Lung (tissue), 12 donors: ENCODE data around the gene PLEKHN1. TPM values are rescaled to one million over a fixed set of nuclear protein-coding genes. Genes with fewer than 3 reads are reported as not detected.

Source experiments
- ATAC-seq: fragments of 200-7000 bp; cut with Tn5 transposase; one replicate; pipeline ENCODE4 v1.9.1; 2020; ENCODE audit warnings: moderate number of reproducible peaks; ENCODE audit not compliant: insufficient read depth, low FRiP score
- DNase-seq, 3 donors: peaks; one replicate each; pipeline ENCODE4 v3.0.0-alpha.2; 2013 to 2017
- H3K27ac ChIP-seq, 2 donors: one replicate each; pipeline ENCODE4 v1.5.1; 2013; ENCODE audit warnings: mild to moderate bottlenecking in 2 of 2, moderate library complexity in 2 of 2, control low read depth in 1 of 2, inconsistent platforms in 1 of 2, low read depth in 1 of 2, low read length in 1 of 2
- H3K27me3 ChIP-seq, 3 donors: one replicate each; pipeline ENCODE4 v1.5.1; 2013; ENCODE audit warnings: low read length in 2 of 3; ENCODE audit not compliant: control insufficient read depth in 3 of 3, insufficient read depth in 3 of 3
- H3K36me3 ChIP-seq, 4 donors: one replicate each; pipeline ENCODE4 v1.5.1; 2013; ENCODE audit warnings: low read length in 4 of 4, mild to moderate bottlenecking in 1 of 4, moderate library complexity in 1 of 4; ENCODE audit not compliant: control insufficient read depth in 4 of 4, insufficient read depth in 4 of 4
- H3K4me1 ChIP-seq, 5 donors: one replicate each; pipeline ENCODE4 v1.5.1; 2013; ENCODE audit warnings: low read length in 5 of 5, mild to moderate bottlenecking in 2 of 5, moderate library complexity in 1 of 5; ENCODE audit not compliant: control insufficient read depth in 5 of 5, insufficient read depth in 5 of 5
- H3K4me3 ChIP-seq: one replicate; pipeline ENCODE4 v1.5.1; 2013; ENCODE audit warnings: mild to moderate bottlenecking, control low read depth, moderate library complexity
- H3K9ac ChIP-seq, 2 donors: one replicate each; pipeline ENCODE4 v1.5.1; 2013; ENCODE audit warnings: low read length in 2 of 2, control low read depth in 1 of 2; ENCODE audit not compliant: insufficient read depth in 1 of 2
- H3K9me3 ChIP-seq, 4 donors: one replicate each; pipeline ENCODE4 v1.5.1; 2013; ENCODE audit warnings: low read length in 3 of 4, mild to moderate bottlenecking in 1 of 4, moderate library complexity in 1 of 4; ENCODE audit not compliant: control insufficient read depth in 4 of 4, insufficient read depth in 3 of 4
- CTCF ChIP-seq: IDR thresholded peaks from 2 replicates; pipeline ENCODE4 v1.5.1; 2012; ENCODE audit warnings: mild to moderate bottlenecking; ENCODE audit errors: control extremely low read depth, extremely low read depth
- WGBS, 2 donors: extraction: QIAGEN DNeasy Blood & Tissue Kit; methylation state at CpG; one replicate each; pipeline ENCODE4 v1.1.7; 2013; 5-methylcytosine and 5-hydroxymethylcytosine counted together
- polyA plus RNA-seq, 2 donors: library from polyadenylated mRNA; stranded (reverse); fragments of 200-250 nt; gene quantifications; one replicate each; pipeline ENCODE4 v1.2.1, GENCODE V29; 2013
- total RNA-seq, 2 donors: library from RNA; depleted of rRNA in 1 of 2; stranded (reverse); fragments of >200 nt in 1 of 2; gene quantifications; one replicate each; pipeline ENCODE4 v1.2.1, GENCODE V29; 2014 to 2021
- donor health status: control.
- donor health status: control.
- donor health status: Bipolar disorder and iron deficiency.
- donor health status: healthy.
- donor health status: DM: yes; HTN: yes; CAD: no.

Gene PLEKHN1
- total and polyA plus RNA-seq, 4 donors: 2.0 to 5.1 (median 2.4) TPM

DNA sequence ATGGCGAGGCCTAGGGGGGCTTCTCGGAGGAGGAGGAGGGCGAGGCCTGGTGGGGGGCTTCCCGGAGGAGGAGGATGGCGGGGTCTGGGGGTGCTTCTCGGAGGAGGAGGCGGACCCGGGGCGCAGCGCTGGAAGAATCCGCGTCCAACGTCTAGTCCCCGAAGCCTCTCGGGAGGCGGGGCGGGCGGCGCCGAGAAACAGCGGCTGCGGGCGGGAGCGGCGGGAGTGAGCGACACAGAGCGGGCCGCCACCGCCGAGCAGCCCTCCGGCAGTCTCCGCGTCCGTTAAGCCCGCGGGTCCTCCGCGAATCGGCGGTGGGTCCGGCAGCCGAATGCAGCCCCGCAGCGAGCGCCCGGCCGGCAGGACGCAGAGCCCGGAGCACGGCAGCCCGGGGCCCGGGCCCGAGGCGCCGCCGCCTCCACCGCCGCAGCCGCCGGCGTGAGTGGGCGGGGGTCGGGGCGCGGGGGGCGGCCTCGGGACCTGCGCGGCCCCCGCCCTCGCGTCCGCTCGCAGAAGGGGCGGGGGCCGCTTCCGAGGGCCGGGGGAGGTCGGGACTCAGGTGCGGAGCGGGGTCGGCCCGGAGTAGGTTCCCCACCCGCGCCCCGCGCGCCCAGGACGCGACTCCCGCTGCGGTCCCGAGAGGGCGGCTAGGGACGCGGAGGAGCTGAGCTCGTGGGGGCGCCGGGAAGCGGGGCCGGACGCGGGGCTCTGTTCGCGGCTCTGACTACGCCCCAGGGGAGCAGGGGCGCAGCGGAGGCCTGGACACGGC lies 5.7 kb upstream of the PLEKHN1 start, which contains the start of gene KLHL17:
TSS of gene KLHL17 (plus strand) at position 222 of the 769 bp plus-strand sequence. CDS start at position 332, 110 bp downstream.
- no peak for TF ChIP-seq CTCF
- Histone ChIP-seq H3K9me3 (no peaks in the 10 kb centered on the region), H3K4me3 (peak within 1 kb of the TSS; percentile 76), H3K27me3 (no peaks in the 10 kb centered on the region), H3K36me3 (peaks cover 0 to 22% (median 8%) of the 10 kb centered on the region in 4 donors), H3K9ac (no peak within 1 kb of the TSS), H3K27ac (no peak within 1 kb of the TSS), H3K4me1 (peaks cover 0 to 13% (median 4%) of the 10 kb centered on the region in 5 donors)
- ATAC-seq: peak; percentile 36
- 0 to 1% methylated on average over 31 to 109 of the region's 109 CpGs for WGBS, 2 donors
- DNase-seq: peak; percentile 57 to 69 (median 65)

DNA sequence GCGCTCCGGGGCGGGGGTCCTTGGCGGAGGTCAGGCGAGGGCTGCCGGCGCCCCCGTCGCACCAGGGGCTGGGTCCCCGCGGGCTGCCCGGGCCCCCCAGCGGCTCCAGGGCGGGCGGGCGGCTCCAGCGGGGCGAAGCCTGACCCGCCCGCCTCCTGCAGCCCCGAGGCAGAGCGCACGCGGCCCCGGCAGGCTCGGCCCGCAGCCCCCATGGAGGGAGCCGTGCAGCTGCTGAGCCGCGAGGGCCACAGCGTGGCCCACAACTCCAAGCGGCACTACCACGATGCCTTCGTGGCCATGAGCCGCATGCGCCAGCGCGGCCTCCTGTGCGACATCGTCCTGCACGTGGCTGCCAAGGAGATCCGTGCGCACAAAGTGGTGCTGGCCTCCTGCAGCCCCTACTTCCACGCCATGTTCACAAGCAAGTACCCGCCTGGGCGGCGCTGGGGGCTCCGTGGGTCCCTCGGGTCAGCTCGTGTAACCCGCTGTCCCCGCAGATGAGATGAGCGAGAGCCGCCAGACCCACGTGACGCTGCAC lies 5.1 kb upstream of the PLEKHN1 start:
- Histone ChIP-seq H3K9ac (no peak overlapping the region), H3K4me1 (peaks cover 0 to 20% (median 4%) of the 10 kb centered on the region in 5 donors), H3K9me3 (no peaks in the 10 kb centered on the region), H3K36me3 (peaks cover 0 to 16% (median 5%) of the 10 kb centered on the region in 4 donors), H3K27me3 (no peaks in the 10 kb centered on the region), H3K27ac (no peak overlapping the region), H3K4me3 (peak overlapping the region; percentile 76)
- no peak for TF ChIP-seq CTCF
- WGBS, 2 donors: 37 to 52% methylated on average over 38 to 56 of the region's 56 CpGs
- ATAC-seq (no peak), DNase-seq (no peak)

DNA sequence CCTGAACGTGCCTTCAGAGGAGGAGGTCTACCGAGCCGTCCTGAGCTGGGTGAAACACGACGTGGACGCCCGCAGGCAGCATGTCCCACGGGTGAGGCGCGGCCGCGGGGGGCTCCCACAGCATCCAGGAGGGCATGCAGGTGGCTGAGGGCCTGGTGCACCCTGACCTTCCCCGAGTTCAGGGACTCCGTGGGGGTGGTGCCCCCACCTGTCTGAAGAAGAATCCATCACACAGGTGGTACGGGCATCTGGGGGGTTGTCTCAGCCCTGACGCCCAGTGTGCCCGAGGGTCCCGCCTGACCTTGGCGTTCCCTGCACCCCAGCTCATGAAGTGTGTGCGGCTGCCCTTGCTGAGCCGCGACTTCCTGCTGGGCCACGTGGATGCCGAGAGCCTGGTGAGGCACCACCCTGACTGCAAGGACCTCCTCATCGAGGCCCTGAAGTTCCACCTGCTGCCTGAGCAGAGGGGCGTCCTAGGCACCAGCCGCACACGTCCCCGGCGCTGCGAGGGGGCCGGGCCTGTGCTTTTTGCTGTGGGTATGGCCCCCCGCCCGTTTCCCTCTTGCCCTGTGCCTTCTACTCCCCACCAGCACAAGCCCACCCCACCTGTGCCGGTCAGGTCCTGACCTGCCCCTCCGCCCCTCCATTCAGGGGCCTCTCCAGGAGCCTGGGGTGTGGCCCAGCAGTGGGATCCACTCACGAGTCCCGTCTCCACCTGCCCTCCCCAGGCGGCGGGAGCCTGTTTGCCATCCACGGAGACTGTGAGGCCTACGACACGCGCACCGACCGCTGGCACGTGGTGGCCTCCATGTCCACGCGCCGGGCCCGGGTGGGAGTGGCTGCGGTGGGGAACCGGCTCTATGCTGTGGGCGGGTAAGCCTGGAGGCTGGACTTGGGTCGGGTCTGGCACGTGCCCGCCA lies 3.6 kb upstream of the PLEKHN1 start:
- no peak for TF ChIP-seq CTCF
- Histone ChIP-seq H3K4me1 (peaks cover 0 to 22% (median 1%) of the 10 kb centered on the region in 5 donors), H3K27me3 (peaks cover 0 to 1% (median 0%) of the 10 kb centered on the region in 3 donors), H3K9ac (no peak overlapping the region), H3K27ac (no peak overlapping the region), H3K9me3 (no peaks in the 10 kb centered on the region), H3K36me3 (peaks cover 0 to 9% (median under 1%) of the 10 kb centered on the region in 4 donors), H3K4me3 (no peak overlapping the region)
- no peak for ATAC-seq
- WGBS, 2 donors: 94 to 97% methylated on average over 55 to 57 of the region's 57 CpGs
- no peak for DNase-seq
